Upper lobe of right lung (tissue), 1 donor: Measurements from ENCODE around the gene SIPA1L3. TPM values are rescaled to one million over a fixed set of nuclear protein-coding genes. Genes with fewer than 3 reads are reported as not detected.
"Not testable (repeated sequence)": the region's sequence is repeated elsewhere in the genome, so short reads cannot be mapped to it uniquely, and the experiment has no call there.

Experiments used
- ATAC-seq: fragments of 200-7000 bp; cut with Tn5 transposase; one replicate; pipeline ENCODE4 v1.9.1; 2020; ENCODE audit warnings: mild to moderate bottlenecking, moderate library complexity
- DNase-seq: peaks from one replicate; pipeline ENCODE4 v3.0.0-alpha.2; 2020
- H3K27ac ChIP-seq: fragments of 200-600 bp; one replicate; pipeline ENCODE4 v1.8.0; 2022
- H3K27me3 ChIP-seq: fragments of 200-600 bp; one replicate; pipeline ENCODE4 v1.8.0; 2022; ENCODE audit warnings: mild to moderate bottlenecking
- H3K36me3 ChIP-seq: fragments of 200-600 bp; one replicate; pipeline ENCODE4 v1.8.0; 2022
- H3K4me1 ChIP-seq: fragments of 200-600 bp; one replicate; pipeline ENCODE4 v1.8.0; 2022
- H3K4me3 ChIP-seq: fragments of 200-600 bp; one replicate; pipeline ENCODE4 v1.8.0; 2022; ENCODE audit warnings: mild to moderate bottlenecking
- H3K9me3 ChIP-seq: fragments of 200-600 bp; one replicate; pipeline ENCODE4 v1.8.0; 2022
- CTCF ChIP-seq: fragments of 200-600 bp; IDR thresholded peaks from one replicate; pipeline ENCODE4 v1.8.0; 2022; ENCODE audit warnings: antibody characterized with exemption
- intact Hi-C: fragments of 100-400 bp; cut with DNase I; formaldehyde crosslinking; loops from one replicate; pipeline ENCODE4 v1.11.0; 2022
- total RNA-seq: library from RNA; stranded (reverse); fragmentation: NEBNext Ultra II Directional; extraction: Animal tissue kit (Norgen Biotek cat#: 25700); gene quantifications from one replicate; pipeline ENCODE4 v1.2.1, GENCODE V29; 2021
- donor health status: DM: no; HTN: yes; CAD: no; lungs with severe emphysema.

The SIPA1L3 gene
- total RNA-seq, 1 donor from 2014 or later, result 66.3 TPM

GRCh38 chr19:38063928-38064327 lies 156.9 kb downstream of the SIPA1L3 start:
- ATAC-seq (no peak), DNase-seq (no peak)
- no peak for TF ChIP-seq CTCF
- H3K27me3 ChIP-seq, result no peaks in the 10 kb centered on the region
- H3K4me1 ChIP-seq, result peaks cover 10% of the 10 kb centered on the region
- H3K27ac ChIP-seq, result no peak overlapping the region
- no peak overlapping the region for H3K4me3 ChIP-seq
- no peaks in the 10 kb centered on the region for H3K9me3 ChIP-seq
- intact Hi-C loops, result no loop called here
- H3K36me3 ChIP-seq, result no peaks in the 10 kb centered on the region

- H3K27me3 ChIP-seq, result no peaks in the 10 kb centered on the region
- intact Hi-C loops, result no loop called here
- no peak for TF ChIP-seq CTCF
Measured at GRCh38 chr19:38064661-38065425, 157.8 kb downstream of the SIPA1L3 start.

GRCh38 chr19:38065775-38066174 lies 158.8 kb downstream of the SIPA1L3 start:
- ATAC-seq, H3K4me3 ChIP-seq, H3K27me3 ChIP-seq, H3K4me1 ChIP-seq, intact Hi-C loops, H3K27ac ChIP-seq, H3K9me3 ChIP-seq, DNase-seq, H3K36me3 ChIP-seq: not testable (repeated sequence)

More at GRCh38 chr19:38064661-38065425, 157.8 kb downstream of the SIPA1L3 start:
- Histone ChIP-seq H3K27ac (no peak overlapping the region), H3K4me1 (peaks cover 5% of the 10 kb centered on the region), H3K4me3 (no peak overlapping the region), H3K36me3 (no peaks in the 10 kb centered on the region), H3K9me3 (no peaks in the 10 kb centered on the region)
- DNase-seq (no peak), ATAC-seq (no peak)

- intact Hi-C loops, result no loop called here
- Histone ChIP-seq H3K36me3 (no peaks in the 10 kb centered on the region), H3K9me3 (no peaks in the 10 kb centered on the region), H3K27me3 (no peaks in the 10 kb centered on the region), H3K4me3 (no peak overlapping the region), H3K4me1 (no peaks in the 10 kb centered on the region), H3K27ac (no peak overlapping the region)
- ATAC-seq (no peak), DNase-seq (no peak)
- no peak for TF ChIP-seq CTCF
Measured at GRCh38 chr19:38068826-38069225, 161.8 kb downstream of the SIPA1L3 start.

GRCh38 chr19:38070573-38070972 lies 163.6 kb downstream of the SIPA1L3 start:
- no peak for DNase-seq
- intact Hi-C loops, result no loop called here
- H3K9me3 ChIP-seq, result no peaks in the 10 kb centered on the region
- no peak overlapping the region for H3K27ac ChIP-seq
- H3K4me1 ChIP-seq, result no peaks in the 10 kb centered on the region
- H3K27me3 ChIP-seq, result no peaks in the 10 kb centered on the region
- H3K4me3 ChIP-seq, result no peak overlapping the region
- no peaks in the 10 kb centered on the region for H3K36me3 ChIP-seq
- ATAC-seq, result no peak
- TF ChIP-seq CTCF, result no peak

GRCh38 chr19:38071054-38071453 lies 164.0 kb downstream of the SIPA1L3 start:
- H3K27ac ChIP-seq, H3K4me1 ChIP-seq, H3K4me3 ChIP-seq, H3K27me3 ChIP-seq, DNase-seq, intact Hi-C loops, ATAC-seq, H3K36me3 ChIP-seq, H3K9me3 ChIP-seq: not testable (repeated sequence)

- Histone ChIP-seq H3K36me3 (no peaks in the 10 kb centered on the region), H3K9me3 (no peaks in the 10 kb centered on the region), H3K4me1 (no peaks in the 10 kb centered on the region), H3K4me3 (no peak overlapping the region), H3K27ac (no peak overlapping the region), H3K27me3 (no peaks in the 10 kb centered on the region)
- no peak for TF ChIP-seq CTCF
- ATAC-seq (no peak), DNase-seq (no peak)
- intact Hi-C loops, result no loop called here
Measured at GRCh38 chr19:38071647-38072046, 164.6 kb downstream of the SIPA1L3 start.
